GM12873 (cell line): ENCODE measurements around the gene ACOT12.

ENCODE experiments used
- CTCF ChIP-seq: IDR thresholded peaks from 2 replicates; pipeline ENCODE4 v1.5.1; 2012; ENCODE audit warnings: low read depth, mild to moderate bottlenecking, moderate library complexity, low read length, control low read depth; ENCODE audit not compliant: insufficient read depth; ENCODE audit errors: missing control alignments

Gene ACOT12

GRCh38 chr5:81409896-81410295, 16.0 kb upstream of the ACOT12 start:
- no peak for TF ChIP-seq CTCF

GRCh38 chr5:81409361-81409760, 15.4 kb upstream of the ACOT12 start:
- no peak for TF ChIP-seq CTCF

- no peak for TF ChIP-seq CTCF
These were observed 14.6 kb upstream of the ACOT12 start for GRCh38 chr5:81408496-81408895.

- TF ChIP-seq CTCF: no peak
These were observed 11.4 kb upstream of the ACOT12 start for GRCh38 chr5:81405126-81405891.

- no peak for TF ChIP-seq CTCF
These were observed 8.4 kb upstream of the ACOT12 start for GRCh38 chr5:81402192-81402930.

- TF ChIP-seq CTCF: no peak
These were observed 7.3 kb upstream of the ACOT12 start for GRCh38 chr5:81401266-81401665.

GRCh38 chr5:81400375-81400774, 6.4 kb upstream of the ACOT12 start:
- no peak for TF ChIP-seq CTCF
